Liver (tissue), 3 donors: ENCODE measurements around the gene EXOC6.

Experiments
- JUND ChIP-seq, 2 donors: IDR thresholded peaks; 2 replicates each; pipeline ENCODE4 v1.6.1; 2016; ENCODE audit warnings: antibody characterized with exemption in 2 of 2
- RXRA ChIP-seq, 2 donors: IDR thresholded peaks; 2 replicates each; pipeline ENCODE4 v1.6.1; 2017 to 2018; ENCODE audit warnings: antibody characterized with exemption in 2 of 2, mild to moderate bottlenecking in 1 of 2
- TF ChIP-seq, protein P1 (sequence below): fragments of 150-350 bp; IDR thresholded peaks from 2 replicates; pipeline ENCODE4 v1.5.1; 2017; ENCODE audit warnings: improper control_type of control experiment, low read depth, low read length; ENCODE audit not compliant: missing input control
- donor health status: healthy.
- donor health status: healthy.

DNA sequence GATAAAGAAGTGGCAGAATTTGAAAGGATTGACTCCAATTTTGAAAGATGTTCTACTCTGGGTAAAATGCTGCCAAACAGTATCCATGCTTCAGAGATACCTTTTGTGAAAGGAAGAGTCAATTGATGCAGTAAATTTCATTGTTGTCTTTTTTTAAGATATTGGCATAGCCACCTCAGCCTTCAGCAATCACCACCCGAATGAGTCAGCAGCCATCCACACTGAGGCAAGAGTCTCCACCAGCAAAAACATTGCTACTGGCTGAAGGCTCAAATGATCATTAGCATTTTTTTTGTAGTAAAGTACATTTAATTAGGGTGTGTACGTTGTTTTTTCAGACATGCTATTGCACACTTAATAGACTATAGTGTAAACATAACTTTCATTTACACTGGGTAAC, 180.6 kb downstream of the EXOC6 start:
- no peak for TF ChIP-seq RXRA (IDR thresholded peaks at IDR 0.05)
- TF ChIP-seq, protein P1, sequence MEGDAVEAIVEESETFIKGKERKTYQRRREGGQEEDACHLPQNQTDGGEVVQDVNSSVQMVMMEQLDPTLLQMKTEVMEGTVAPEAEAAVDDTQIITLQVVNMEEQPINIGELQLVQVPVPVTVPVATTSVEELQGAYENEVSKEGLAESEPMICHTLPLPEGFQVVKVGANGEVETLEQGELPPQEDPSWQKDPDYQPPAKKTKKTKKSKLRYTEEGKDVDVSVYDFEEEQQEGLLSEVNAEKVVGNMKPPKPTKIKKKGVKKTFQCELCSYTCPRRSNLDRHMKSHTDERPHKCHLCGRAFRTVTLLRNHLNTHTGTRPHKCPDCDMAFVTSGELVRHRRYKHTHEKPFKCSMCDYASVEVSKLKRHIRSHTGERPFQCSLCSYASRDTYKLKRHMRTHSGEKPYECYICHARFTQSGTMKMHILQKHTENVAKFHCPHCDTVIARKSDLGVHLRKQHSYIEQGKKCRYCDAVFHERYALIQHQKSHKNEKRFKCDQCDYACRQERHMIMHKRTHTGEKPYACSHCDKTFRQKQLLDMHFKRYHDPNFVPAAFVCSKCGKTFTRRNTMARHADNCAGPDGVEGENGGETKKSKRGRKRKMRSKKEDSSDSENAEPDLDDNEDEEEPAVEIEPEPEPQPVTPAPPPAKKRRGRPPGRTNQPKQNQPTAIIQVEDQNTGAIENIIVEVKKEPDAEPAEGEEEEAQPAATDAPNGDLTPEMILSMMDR: no peak
- no peak for TF ChIP-seq JUND (IDR thresholded peaks at IDR 0.05)
